ENCODE measurements around the gene RTEL1. TPM values are rescaled to one million over a fixed set of nuclear protein-coding genes. Genes with fewer than 3 reads are reported as not detected.
"Not testable (repeated sequence)": the region's sequence is repeated elsewhere in the genome, so short reads cannot be mapped to it uniquely, and the experiment has no call there.

Gene RTEL1, protein sequence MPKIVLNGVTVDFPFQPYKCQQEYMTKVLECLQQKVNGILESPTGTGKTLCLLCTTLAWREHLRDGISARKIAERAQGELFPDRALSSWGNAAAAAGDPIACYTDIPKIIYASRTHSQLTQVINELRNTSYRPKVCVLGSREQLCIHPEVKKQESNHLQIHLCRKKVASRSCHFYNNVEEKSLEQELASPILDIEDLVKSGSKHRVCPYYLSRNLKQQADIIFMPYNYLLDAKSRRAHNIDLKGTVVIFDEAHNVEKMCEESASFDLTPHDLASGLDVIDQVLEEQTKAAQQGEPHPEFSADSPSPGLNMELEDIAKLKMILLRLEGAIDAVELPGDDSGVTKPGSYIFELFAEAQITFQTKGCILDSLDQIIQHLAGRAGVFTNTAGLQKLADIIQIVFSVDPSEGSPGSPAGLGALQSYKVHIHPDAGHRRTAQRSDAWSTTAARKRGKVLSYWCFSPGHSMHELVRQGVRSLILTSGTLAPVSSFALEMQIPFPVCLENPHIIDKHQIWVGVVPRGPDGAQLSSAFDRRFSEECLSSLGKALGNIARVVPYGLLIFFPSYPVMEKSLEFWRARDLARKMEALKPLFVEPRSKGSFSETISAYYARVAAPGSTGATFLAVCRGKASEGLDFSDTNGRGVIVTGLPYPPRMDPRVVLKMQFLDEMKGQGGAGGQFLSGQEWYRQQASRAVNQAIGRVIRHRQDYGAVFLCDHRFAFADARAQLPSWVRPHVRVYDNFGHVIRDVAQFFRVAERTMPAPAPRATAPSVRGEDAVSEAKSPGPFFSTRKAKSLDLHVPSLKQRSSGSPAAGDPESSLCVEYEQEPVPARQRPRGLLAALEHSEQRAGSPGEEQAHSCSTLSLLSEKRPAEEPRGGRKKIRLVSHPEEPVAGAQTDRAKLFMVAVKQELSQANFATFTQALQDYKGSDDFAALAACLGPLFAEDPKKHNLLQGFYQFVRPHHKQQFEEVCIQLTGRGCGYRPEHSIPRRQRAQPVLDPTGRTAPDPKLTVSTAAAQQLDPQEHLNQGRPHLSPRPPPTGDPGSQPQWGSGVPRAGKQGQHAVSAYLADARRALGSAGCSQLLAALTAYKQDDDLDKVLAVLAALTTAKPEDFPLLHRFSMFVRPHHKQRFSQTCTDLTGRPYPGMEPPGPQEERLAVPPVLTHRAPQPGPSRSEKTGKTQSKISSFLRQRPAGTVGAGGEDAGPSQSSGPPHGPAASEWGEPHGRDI (N-terminal part only)
- total RNA-seq (2014; rRNA removed): 21.9 and 31.2 TPM in 2 replicates
- polyA plus RNA-seq (2012): 8.2 TPM

DNA sequence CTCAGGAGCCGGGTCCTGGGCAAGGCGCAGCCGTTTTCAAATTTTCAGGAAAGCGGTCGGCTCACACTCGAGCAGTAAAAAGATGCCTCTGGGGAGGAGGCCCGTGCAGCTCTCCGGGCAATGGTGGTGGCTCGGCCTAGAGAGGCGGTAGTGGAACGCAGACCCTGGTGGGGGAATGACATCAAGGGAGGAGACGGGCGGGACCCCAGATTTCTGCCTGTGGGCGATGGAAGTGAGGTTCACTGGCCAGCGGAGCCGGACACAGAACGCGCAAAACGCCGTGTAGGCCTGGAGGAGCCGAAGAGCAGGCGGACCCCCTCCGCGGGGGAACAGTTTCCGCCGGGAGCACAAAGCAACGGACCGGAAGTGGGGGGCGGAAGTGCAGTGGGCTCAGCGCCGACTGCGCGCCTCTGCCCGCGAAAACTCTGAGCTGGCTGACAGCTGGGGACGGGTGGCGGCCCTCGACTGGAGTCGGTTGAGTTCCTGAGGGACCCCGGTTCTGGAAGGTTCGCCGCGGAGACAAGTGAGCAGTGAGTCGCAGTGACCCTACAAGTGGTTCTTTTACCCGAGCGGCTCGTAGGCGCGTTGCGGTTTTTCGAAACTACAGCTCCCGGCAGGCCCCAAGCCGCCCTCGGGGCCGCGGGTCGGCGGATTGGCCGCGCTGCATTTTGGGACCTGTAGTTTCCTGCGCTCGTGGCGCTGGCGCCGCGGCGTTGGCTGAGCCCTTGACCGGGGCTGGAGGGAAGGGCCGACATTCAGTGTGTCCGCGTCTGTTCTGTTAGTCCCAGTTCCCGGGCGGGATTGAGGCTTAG is at the start of gene RTEL1:
RTEL1 (plus strand) TSS at position 376 of the 812 bp plus-strand sequence. CDS start 1,091 bp downstream, outside the sequence.
- peak; percentile 86 for DNase-seq (ENCODE audit: low read depth)

DNA sequence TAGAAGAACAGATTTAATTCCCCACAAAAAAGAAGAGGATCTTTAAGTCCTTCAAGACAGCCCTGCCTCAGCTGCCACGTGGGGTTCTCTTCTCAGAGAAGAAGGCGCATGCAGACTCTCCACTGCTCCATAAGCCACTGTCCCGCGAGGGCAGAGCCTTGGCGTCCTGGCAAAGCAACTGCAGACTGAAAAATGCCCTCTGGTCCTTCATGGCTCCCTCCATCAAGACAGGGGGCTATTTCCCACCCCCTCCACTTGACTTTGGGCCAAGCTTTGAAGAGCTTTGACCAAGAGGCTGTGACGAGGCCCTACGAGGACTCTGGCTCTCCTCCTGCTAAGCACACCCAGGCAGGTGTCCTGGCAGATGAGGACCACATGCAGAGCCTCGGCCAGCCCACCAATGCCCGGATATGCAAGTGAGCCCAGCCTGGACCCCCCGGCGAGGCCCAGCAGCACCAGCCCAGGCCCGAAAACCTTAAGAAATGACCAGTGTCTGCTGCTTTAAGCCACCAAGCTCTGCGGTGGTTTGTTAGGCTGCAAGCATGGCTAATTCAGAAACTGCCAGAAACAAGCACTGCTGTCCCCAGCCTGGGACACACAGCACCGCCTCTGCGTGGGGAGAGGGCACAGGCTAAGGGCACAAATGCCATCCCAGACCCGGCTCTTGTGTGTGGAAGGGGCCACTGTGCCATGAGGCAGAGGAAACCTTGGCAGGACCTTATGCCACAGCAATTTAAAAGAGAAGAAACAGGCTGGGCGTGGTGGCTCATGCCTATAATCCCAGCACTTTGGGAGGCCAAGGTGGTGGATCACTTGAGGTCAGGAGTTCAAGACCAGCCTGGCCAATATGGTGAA is 47.3 kb upstream of the RTEL1 start:
- no peak for DNase-seq (ENCODE audit: low read depth)

GRCh38 chr20:63611646-63612045 is 46.5 kb upstream of the RTEL1 start:
- DNase-seq (ENCODE audit: low read depth): no peak

DNA sequence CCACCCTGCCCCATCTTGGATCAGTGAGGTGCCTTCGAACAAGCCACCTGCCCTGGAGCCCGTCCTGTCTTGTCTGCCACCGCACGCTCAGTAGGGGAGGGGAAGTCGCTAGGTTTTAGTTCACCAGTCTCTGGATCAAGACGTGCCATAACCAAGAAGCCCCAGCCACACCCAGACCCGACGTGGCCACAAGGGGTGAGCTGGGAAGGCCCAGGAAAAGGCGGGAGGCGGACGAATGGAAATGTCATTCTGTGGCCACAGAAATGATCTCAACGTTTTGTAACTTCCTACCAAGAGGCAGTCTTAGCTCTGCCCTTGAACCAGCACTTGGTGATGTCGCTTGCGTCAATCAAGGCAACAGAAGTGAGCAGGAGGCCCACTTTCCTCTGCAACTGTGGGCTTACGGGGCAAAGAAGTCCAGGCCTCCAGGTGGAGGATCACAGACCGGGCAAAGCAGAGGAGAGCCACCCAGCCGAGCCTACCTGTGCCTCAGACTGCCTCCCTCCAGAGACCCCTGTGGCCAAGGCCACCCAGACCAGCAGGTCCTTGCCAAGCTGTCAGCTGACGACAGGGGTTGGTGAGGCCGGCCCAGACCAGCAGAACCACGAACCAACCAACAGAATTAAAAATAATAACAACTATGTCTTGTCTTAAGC is 45.7 kb upstream of the RTEL1 start:
- DNase-seq (ENCODE audit: low read depth): no peak

DNA sequence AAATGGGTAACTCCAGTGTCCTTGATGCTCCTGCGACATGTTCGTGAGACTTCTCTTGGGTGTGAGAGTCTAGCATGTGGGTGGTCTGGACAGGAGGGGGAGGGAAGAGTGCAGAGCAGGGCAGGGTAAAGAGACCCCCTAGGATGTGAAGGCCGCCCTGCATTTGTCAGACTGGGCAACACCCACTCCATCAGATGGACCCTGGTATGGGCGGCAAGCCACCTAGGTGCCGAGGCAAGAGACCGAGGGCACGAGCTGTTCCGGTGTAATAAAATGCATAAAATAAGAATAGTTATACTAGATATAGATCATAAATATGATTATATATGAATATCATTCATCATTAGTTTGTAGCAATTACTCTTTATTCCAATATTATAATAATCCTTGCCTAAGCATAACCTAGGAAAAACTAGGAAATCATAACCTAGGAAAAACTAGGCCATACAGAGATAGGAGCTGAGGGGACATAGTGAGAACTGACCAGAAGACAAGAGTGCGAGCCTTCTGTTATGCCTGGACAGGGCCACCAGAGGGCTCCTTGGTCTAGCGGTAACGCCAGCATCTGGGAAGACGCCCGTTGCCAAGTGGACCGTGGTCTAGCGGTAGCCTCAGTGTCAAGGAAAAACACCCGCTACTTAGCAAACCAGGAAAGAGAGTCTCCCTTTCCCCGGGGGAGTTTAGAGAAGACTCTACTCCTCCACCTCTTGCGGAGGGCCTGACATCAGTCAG is 44.1 kb upstream of the RTEL1 start:
- not testable (repeated sequence) for DNase-seq (ENCODE audit: low read depth)

DNA sequence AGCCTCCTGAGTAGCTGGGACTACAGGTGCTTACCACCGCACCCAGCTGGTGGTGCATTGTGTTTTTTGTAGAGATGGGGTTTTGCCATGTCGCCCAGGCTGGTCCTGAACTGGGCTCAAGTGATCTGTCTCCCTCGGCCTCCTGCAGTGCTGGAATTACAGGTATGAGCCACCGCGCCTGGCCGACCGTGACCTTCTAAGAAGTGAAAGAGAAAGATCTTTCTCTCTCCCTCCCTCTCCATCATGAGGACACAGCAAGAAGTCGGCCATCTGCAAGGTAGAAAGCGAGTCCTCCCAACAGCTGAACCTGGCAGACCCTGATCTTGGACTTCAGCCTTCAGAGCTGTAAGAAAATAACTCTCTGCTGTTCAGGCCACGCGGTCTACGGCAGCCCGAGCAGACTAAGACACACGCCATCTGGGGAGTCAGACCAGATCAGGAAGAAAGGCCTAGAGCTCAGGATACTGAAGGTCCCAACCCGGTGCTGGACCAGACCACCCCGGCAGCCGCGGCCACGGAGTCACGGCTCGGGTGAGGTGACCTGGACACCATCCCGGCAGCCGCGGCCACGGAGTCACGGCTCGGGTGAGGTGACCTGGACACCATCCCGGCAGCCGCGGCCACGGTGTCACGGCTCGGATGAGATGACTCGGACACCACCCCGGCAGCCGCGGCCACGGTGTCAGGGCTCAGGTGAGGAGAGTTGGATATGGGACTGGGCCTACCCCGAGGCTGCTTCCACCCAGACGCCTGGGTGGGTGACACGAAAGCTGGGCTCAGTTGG is 40.8 kb upstream of the RTEL1 start:
- no peak for DNase-seq (ENCODE audit: low read depth)

DNA sequence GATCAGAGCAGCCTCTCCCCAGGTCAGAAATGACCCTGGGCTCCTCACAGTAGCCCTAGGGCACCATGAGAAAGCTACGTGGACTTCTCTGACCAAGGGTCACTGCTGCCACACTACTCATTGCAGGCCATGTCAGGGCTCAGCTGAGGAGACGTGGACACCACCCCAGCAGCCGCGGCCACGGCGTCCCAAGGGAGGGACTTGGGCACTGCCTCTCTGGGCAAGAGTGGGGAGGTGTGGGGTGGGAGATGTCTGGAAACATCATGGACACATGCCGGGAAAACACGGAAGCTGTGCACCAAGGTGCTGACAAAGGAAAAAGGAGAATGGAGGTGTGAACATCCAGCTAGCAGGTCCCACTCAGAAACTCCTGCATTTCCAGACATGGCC is 40.2 kb upstream of the RTEL1 start:
- no peak for DNase-seq (ENCODE audit: low read depth)

GRCh38 chr20:63618291-63618980 is 39.7 kb upstream of the RTEL1 start:
- no peak for DNase-seq (ENCODE audit: low read depth)

GRCh38 chr20:63619086-63619485 is 39.0 kb upstream of the RTEL1 start:
- DNase-seq (ENCODE audit: low read depth): no peak

DNA sequence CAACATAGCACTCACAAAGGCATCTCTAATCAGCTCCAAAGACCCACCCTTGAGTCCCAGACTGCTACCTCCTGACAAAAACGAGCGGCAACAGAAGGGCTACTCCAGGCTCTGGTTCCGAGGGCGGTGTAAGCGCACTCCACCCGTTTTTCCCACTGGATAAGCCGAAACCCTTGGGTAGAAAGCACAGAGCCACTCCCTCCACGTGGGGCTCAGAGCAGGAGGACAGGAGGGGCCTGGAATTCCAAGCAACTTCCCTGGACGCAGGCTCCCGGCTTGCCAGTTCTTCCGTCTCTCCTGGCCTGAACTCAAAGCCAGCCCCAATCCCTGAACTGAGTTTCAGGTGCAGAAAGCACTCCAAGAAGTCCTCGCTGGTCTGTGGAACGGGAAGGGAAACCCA is 38.6 kb upstream of the RTEL1 start:
- DNase-seq (ENCODE audit: low read depth): no peak

- no peak for DNase-seq (ENCODE audit: low read depth)
Measured at GRCh38 chr20:63620991-63621390, 37.1 kb upstream of the RTEL1 start.

DNA sequence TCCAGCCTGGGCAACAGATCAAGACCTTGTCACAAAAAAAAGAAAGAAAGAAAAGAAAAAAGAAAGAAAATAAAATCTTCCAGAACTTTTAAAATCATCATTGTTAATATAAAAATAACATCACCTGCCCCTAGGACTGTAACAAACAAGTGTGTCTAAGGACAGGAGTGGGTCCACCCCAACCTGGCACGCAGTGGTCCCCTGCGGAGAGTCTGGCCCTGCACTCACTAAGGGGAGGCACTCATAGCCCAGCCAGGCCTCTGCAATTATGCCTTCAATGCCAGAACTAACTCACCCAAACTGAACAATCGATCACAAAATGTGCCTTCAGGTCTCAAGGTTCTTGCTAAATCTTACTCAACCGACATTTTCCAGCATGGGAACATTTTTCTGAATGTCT is 36.0 kb upstream of the RTEL1 start:
- no peak for DNase-seq (ENCODE audit: low read depth)

DNA sequence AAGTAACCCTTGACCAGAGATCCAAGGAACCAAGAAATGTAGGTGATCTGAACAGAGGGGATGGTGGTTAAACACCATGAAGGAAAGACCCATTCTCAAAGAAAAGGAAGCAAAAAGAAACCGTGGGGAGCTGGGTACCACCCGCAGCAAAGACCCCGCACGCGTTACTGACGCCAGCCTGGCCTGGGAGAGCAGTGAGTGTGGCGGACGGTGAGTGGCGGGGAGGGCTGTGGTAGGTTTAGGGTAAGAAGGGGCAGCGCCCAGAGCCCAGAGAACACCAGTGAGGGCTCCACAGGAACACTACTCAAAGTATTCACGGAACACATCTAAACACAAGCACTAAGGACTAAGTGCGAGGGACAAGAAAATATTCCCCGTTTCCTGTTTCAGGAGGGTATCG is 35.4 kb upstream of the RTEL1 start:
- DNase-seq (ENCODE audit: low read depth): no peak

- DNase-seq (ENCODE audit: low read depth): no peak
Measured at GRCh38 chr20:63624486-63624885, 33.6 kb upstream of the RTEL1 start.

- DNase-seq (ENCODE audit: low read depth): no peak
Measured at GRCh38 chr20:63625771-63626423, 32.2 kb upstream of the RTEL1 start.

DNA sequence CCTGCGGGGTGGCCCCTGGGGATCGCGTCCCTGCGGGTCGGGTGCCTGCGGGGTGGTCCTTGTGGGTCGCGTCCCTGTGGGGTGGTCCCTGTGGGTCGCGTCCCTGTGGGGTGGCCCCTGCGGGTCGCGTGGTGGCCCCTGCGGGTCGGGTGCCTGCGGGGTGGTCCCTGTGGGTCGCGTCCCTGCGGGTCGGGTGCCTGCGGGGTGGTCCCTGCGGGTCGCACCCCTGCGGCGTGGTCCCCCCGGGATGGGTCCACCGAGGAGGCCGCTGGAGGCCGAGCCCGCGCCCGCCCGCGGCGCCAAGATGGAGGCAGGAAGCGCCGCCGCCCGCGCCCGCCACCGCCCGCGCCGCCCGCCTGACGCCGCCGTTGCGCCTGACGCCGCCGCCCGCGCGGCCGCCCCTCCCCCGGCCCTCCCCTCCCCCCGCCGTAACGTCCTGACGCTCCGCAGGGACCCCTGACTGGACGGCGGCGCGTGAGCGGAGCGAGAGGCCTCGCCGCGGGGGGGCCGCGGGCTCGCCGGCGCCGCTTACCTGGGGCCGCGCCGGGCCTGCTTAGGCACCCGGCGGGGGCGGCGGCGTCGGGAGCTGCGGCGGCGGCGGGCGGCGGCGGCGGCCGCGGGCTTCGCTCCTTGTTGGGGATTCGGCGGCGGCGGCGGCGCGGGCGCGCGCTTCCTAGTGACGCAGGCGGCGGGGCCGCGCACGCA is 31.5 kb upstream of the RTEL1 start, which contains the start of gene GMEB2:
GMEB2 (minus strand) TSS at position 678 of the 705 bp plus-strand sequence. CDS start 7,704 bp downstream, outside the sequence.
- DNase-seq (ENCODE audit: low read depth): peak; percentile 64
